BLaER1 treated with 17β-estradiol and CSF1 and Interleukin-3, amounts not matched to agents 10 nM and 100 nM (cell line): ENCODE results near the gene PRRX2.

Experiments used
- H3K27ac ChIP-seq, 11 experiments: shearing (Covaris generic); formaldehyde crosslinking; 2 replicates each; pipeline ENCODE4 v1.8.1; 2022
- H3K27me3 ChIP-seq, 11 experiments: shearing (Covaris generic); formaldehyde crosslinking; 2 replicates each; pipeline ENCODE4 v1.8.1; 2022
- H3K36me3 ChIP-seq, 11 experiments: shearing (Covaris generic); formaldehyde crosslinking; 2 replicates each; pipeline ENCODE4 v1.8.1; 2022
- H3K4me1 ChIP-seq, 10 experiments: shearing (Covaris generic); formaldehyde crosslinking; 2 replicates each; pipeline ENCODE4 v1.8.1; 2022
- H3K4me2 ChIP-seq, 11 experiments: shearing (Covaris generic); formaldehyde crosslinking; 2 replicates each; pipeline ENCODE4 v1.8.1; 2022
- H3K4me3 ChIP-seq, 10 experiments: shearing (Covaris generic); formaldehyde crosslinking; 2 replicates each; pipeline ENCODE4 v1.8.1; 2022
- H3K9ac ChIP-seq, 11 experiments: shearing (Covaris generic); formaldehyde crosslinking; 2 replicates each; pipeline ENCODE4 v1.8.1; 2022
- H3K9me3 ChIP-seq, 11 experiments: shearing (Covaris generic); formaldehyde crosslinking; replicated peaks in 1 of 11; 2 replicates each; pipeline ENCODE4 v1.8.1; 2022
- H4K20me1 ChIP-seq, 11 experiments: shearing (Covaris generic); formaldehyde crosslinking; 2 replicates each; pipeline ENCODE4 v1.8.1; 2022
- Cebpa-rat ChIP-seq, 11 experiments: shearing (Covaris generic); IDR thresholded peaks; 2 replicates each; pipeline ENCODE4 v1.8.1; 2022

PRRX2 gene

GRCh38 chr9:129626079-129626624 lies 39.3 kb upstream of the PRRX2 start, which contains the start of gene NTMT1:
Gene NTMT1 (plus strand): TSS chr9:129626163. CDS start chr9:129632704, 6,541 bp downstream.
- Histone ChIP-seq H3K4me2 (peak within 1 kb of the TSS; percentile 84 to 100 (median 94)), H3K4me3 (peak within 1 kb of the TSS; percentile 68 to 90 (median 80)), H3K27me3 (peaks cover 0 to 9% (median 8%) of the 10 kb centered on the region in 11 experiments; a peak in 19 of 22 replicates), H3K27ac (peak within 1 kb of the TSS; percentile 82 to 99 (median 96)), H3K9ac (peak within 1 kb of the TSS; percentile 89 to 98 (median 96)), H4K20me1 (peaks cover 37 to 47% (median 42%) of the 10 kb centered on the region in 11 experiments), H3K9me3 (no peaks in the 10 kb centered on the region), H3K36me3 (peaks cover 10 to 38% (median 34%) of the 10 kb centered on the region in 11 experiments; a peak in 19 of 22 replicates), H3K4me1 (peaks cover 68 to 94% (median 86%) of the 10 kb centered on the region in 10 experiments)
- no peak for TF ChIP-seq Cebpa-rat (IDR thresholded peaks at IDR 0.05)

GRCh38 chr9:129626625-129627284 lies 38.7 kb upstream of the PRRX2 start:
- H3K4me2 ChIP-seq, result peak overlapping the region; percentile 84 to 100 (median 94)
- peaks cover 43 to 53% (median 48%) of the 10 kb centered on the region in 11 experiments for H4K20me1 ChIP-seq
- H3K9ac ChIP-seq, result peak overlapping the region; percentile 89 to 98 (median 96)
- peak overlapping the region; percentile 82 to 99 (median 96) for H3K27ac ChIP-seq
- peak overlapping the region; percentile 68 to 90 (median 80) for H3K4me3 ChIP-seq
- no peak for TF ChIP-seq Cebpa-rat (IDR thresholded peaks at IDR 0.05)
- no peaks in the 10 kb centered on the region for H3K9me3 ChIP-seq
- peaks cover 74 to 94% (median 86%) of the 10 kb centered on the region in 10 experiments for H3K4me1 ChIP-seq
- H3K27me3 ChIP-seq, result peaks cover 0 to 3% (median 2%) of the 10 kb centered on the region in 11 experiments; a peak in 15 of 22 replicates
- H3K36me3 ChIP-seq, result peaks cover 10 to 44% (median 36%) of the 10 kb centered on the region in 11 experiments; a peak in 20 of 22 replicates

- peak overlapping the region; percentile 82 to 99 (median 96); a peak in 21 of 22 replicates for H3K27ac ChIP-seq
- peaks cover 53 to 64% (median 59%) of the 10 kb centered on the region in 11 experiments for H4K20me1 ChIP-seq
- peak overlapping the region; percentile 84 to 100 (median 94) for H3K4me2 ChIP-seq
- peak overlapping the region; percentile 68 to 90 (median 80) for H3K4me3 ChIP-seq
- peak overlapping the region; percentile 89 to 98 (median 96) for H3K9ac ChIP-seq
- no peaks in the 10 kb centered on the region for H3K9me3 ChIP-seq
- H3K4me1 ChIP-seq, result peaks cover 84 to 94% (median 87%) of the 10 kb centered on the region in 10 experiments
- peaks cover 15 to 54% (median 47%) of the 10 kb centered on the region in 11 experiments for H3K36me3 ChIP-seq
- H3K27me3 ChIP-seq, result no peaks in the 10 kb centered on the region
- TF ChIP-seq Cebpa-rat (IDR thresholded peaks at IDR 0.05), result no peak
Measured at GRCh38 chr9:129627556-129628440, 37.6 kb upstream of the PRRX2 start.

- Histone ChIP-seq H3K4me2 (peak overlapping the region; percentile 84 to 100 (median 94); a peak in 21 of 22 replicates), H3K27me3 (no peaks in the 10 kb centered on the region), H3K27ac (peak overlapping the region in 1 of 11 experiments; percentile 99; a peak in 1 of 22 replicates), H3K9me3 (no peaks in the 10 kb centered on the region), H3K9ac (peak overlapping the region in 9 of 11 experiments; percentile 11 to 98 (median 96); a peak in 14 of 22 replicates), H4K20me1 (peaks cover 62 to 73% (median 68%) of the 10 kb centered on the region in 11 experiments), H3K4me1 (peaks cover 77 to 86% (median 80%) of the 10 kb centered on the region in 10 experiments), H3K4me3 (peak overlapping the region in 3 of 10 experiments; percentile 79 to 82 (median 81); a peak in 4 of 20 replicates), H3K36me3 (peaks cover 23 to 63% (median 56%) of the 10 kb centered on the region in 11 experiments)
- TF ChIP-seq Cebpa-rat (IDR thresholded peaks at IDR 0.05), result no peak
Measured at GRCh38 chr9:129628709-129629108, 36.7 kb upstream of the PRRX2 start.

GRCh38 chr9:129629251-129629820 lies 36.1 kb upstream of the PRRX2 start:
- Histone ChIP-seq H3K36me3 (peaks cover 28 to 70% (median 61%) of the 10 kb centered on the region in 11 experiments), H3K9ac (peak overlapping the region in 9 of 11 experiments; percentile 11 to 98 (median 91); a peak in 14 of 22 replicates), H4K20me1 (peaks cover 68 to 79% (median 73%) of the 10 kb centered on the region in 11 experiments), H3K4me3 (no peak overlapping the region), H3K27ac (peak overlapping the region in 1 of 11 experiments; percentile 99; a peak in 2 of 22 replicates), H3K4me2 (peak overlapping the region in 10 of 11 experiments; percentile 45 to 100 (median 94); a peak in 19 of 22 replicates), H3K4me1 (peaks cover 71 to 80% (median 74%) of the 10 kb centered on the region in 10 experiments), H3K9me3 (no peaks in the 10 kb centered on the region), H3K27me3 (no peaks in the 10 kb centered on the region)
- no peak for TF ChIP-seq Cebpa-rat (IDR thresholded peaks at IDR 0.05)

- Histone ChIP-seq H3K4me2 (peak overlapping the region; percentile 44 to 100 (median 92)), H3K4me3 (no peak overlapping the region), H3K4me1 (peaks cover 57 to 82% (median 74%) of the 10 kb centered on the region in 10 experiments), H3K27ac (peak overlapping the region in 4 of 11 experiments; percentile 7 to 43 (median 32); a peak in 2 of 22 replicates), H3K9ac (peak overlapping the region; percentile 2 to 56 (median 37); a peak in 14 of 22 replicates), H3K36me3 (peaks cover 45 to 88% (median 79%) of the 10 kb centered on the region in 11 experiments), H4K20me1 (peaks cover 85 to 96% (median 90%) of the 10 kb centered on the region in 11 experiments), H3K27me3 (no peaks in the 10 kb centered on the region), H3K9me3 (no peaks in the 10 kb centered on the region)
- TF ChIP-seq Cebpa-rat (IDR thresholded peaks at IDR 0.05), result no peak
Measured at GRCh38 chr9:129630967-129631673, 34.3 kb upstream of the PRRX2 start.

- no peak for TF ChIP-seq Cebpa-rat (IDR thresholded peaks at IDR 0.05)
- no peaks in the 10 kb centered on the region for H3K9me3 ChIP-seq
- peak overlapping the region in 4 of 11 experiments; percentile 22 to 43 (median 32); a peak in 2 of 22 replicates for H3K27ac ChIP-seq
- no peaks in the 10 kb centered on the region for H3K27me3 ChIP-seq
- peaks cover 91 to 99% (median 96%) of the 10 kb centered on the region in 11 experiments for H4K20me1 ChIP-seq
- peak overlapping the region in 10 of 11 experiments; percentile 2 to 56 (median 39); a peak in 12 of 22 replicates for H3K9ac ChIP-seq
- H3K4me2 ChIP-seq, result peak overlapping the region; percentile 44 to 100 (median 92)
- H3K36me3 ChIP-seq, result peaks cover 50 to 93% (median 85%) of the 10 kb centered on the region in 11 experiments
- H3K4me1 ChIP-seq, result peaks cover 60 to 88% (median 79%) of the 10 kb centered on the region in 10 experiments
- H3K4me3 ChIP-seq, result no peak overlapping the region
Measured at GRCh38 chr9:129631674-129632129, 33.7 kb upstream of the PRRX2 start.
